Measurements from ENCODE around the gene SDK2.

SDK2 gene

DNA sequence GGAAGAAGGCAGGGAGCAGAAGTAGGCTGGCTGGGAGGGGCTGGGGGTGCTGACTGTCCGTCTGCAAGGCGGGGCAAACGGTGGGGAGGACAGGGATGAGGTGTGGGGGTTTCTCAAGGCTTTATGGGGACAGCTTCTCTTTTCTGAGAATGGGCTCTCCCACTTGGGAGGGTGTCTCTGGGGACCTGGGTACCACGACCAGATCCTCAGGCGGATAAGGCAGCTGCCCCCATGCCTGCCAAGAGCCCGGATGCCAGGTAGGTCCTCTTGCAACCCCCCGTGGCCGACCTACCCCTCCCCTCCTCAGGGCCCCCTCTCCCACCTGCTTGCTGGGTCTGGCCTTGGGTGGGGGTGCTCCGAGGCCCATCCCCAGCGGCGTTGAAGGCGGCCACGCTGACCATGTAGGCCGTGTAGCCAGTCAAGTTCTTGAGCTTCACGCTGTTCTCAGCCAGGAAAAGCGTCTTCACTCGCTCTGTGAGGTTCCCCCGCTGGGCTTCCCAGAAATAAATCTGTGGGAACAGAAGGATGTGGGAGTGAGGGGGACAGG is 276.1 kb downstream of the SDK2 start:
- H3K4me1 Mint-ChIP-seq (ENCODE audit: low read depth in 2 of 2) = no peaks in the 10 kb centered on the region
- H3K9me3 Mint-ChIP-seq = no peaks in the 10 kb centered on the region
- ATAC-seq (replicated peaks) (no peak), DNase-seq (no peak)
- peaks cover 8% of the 10 kb centered on the region for H3K36me3 Mint-ChIP-seq (ENCODE audit: insufficient read depth)
- no peak overlapping the region for H3K27ac Mint-ChIP-seq
- no peak overlapping the region for H3K4me3 Mint-ChIP-seq
- H3K27me3 Mint-ChIP-seq = peaks cover 15 to 44% of the 10 kb centered on the region in 2 donors

DNA sequence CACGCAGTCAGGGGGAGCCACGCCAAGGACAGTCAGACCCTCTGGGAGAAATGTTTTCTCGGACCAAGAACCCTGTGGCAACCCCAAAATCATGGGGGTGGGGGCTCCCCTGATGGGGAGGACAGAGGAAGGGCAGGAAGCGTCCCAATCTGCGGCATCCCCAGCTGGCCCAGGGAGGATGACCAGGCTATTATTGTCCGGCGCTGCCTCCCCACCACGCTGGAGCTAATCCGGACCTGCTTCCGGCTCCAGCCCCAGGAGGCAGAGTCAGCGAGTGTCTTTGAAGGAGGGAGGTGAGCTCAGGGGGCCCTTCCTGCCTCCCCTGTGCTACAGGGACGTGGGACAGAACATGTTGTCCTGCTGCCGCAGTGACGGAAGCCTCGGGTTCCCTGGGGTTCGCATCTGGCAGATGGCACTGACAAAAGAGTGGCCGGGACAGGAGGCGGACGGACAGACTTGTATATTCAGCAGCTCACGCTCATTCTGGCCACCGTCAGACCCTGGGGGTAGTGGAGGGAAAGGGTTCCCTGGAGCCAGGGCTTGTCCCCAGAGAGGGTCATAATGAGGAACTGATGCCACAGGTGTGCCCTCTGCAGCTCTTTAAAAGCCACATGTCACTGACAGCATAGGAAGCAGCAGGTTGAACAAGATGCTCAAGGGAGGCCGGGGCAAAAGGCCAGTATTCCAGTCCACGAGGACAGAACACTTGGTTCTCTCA is 278.2 kb downstream of the SDK2 start:
- H3K9me3 Mint-ChIP-seq = no peaks in the 10 kb centered on the region
- H3K4me1 Mint-ChIP-seq (ENCODE audit: low read depth in 2 of 2) = no peaks in the 10 kb centered on the region
- H3K36me3 Mint-ChIP-seq (ENCODE audit: insufficient read depth) = peaks cover 11% of the 10 kb centered on the region
- H3K4me3 Mint-ChIP-seq = no peak overlapping the region
- ATAC-seq (replicated peaks) (no peak), DNase-seq (no peak)
- peaks cover 7 to 44% of the 10 kb centered on the region in 2 donors for H3K27me3 Mint-ChIP-seq
- peak overlapping the region in 1 of 2 donors; percentile 71 for H3K27ac Mint-ChIP-seq

GRCh38 chr17:73365301-73365874 is 278.9 kb downstream of the SDK2 start:
- Mint-ChIP-seq H3K36me3 (ENCODE audit: insufficient read depth) (peaks cover 11% of the 10 kb centered on the region), H3K27ac (no peak overlapping the region), H3K4me3 (no peak overlapping the region), H3K9me3 (no peaks in the 10 kb centered on the region), H3K27me3 (peaks cover 8 to 46% of the 10 kb centered on the region in 2 donors), H3K4me1 (ENCODE audit: low read depth in 2 of 2) (no peaks in the 10 kb centered on the region)
- DNase-seq = no peak
- ATAC-seq (replicated peaks) = no peak

- ATAC-seq (replicated peaks) (no peak), DNase-seq (no peak)
- Mint-ChIP-seq H3K4me1 (ENCODE audit: low read depth in 2 of 2) (no peaks in the 10 kb centered on the region), H3K27me3 (peaks cover 8 to 59% of the 10 kb centered on the region in 2 donors), H3K27ac (no peak overlapping the region), H3K4me3 (no peak overlapping the region), H3K9me3 (no peaks in the 10 kb centered on the region), H3K36me3 (ENCODE audit: insufficient read depth) (peaks cover 3% of the 10 kb centered on the region)
These were observed 280.1 kb downstream of the SDK2 start for GRCh38 chr17:73364155-73364522.

GRCh38 chr17:73363442-73364154 is 280.6 kb downstream of the SDK2 start:
- H3K9me3 Mint-ChIP-seq = no peaks in the 10 kb centered on the region
- H3K27me3 Mint-ChIP-seq = peaks cover 8 to 64% of the 10 kb centered on the region in 2 donors
- H3K4me3 Mint-ChIP-seq = no peak overlapping the region
- DNase-seq = no peak
- H3K36me3 Mint-ChIP-seq (ENCODE audit: insufficient read depth) = peaks cover 3% of the 10 kb centered on the region
- H3K4me1 Mint-ChIP-seq (ENCODE audit: low read depth in 2 of 2) = no peaks in the 10 kb centered on the region
- no peak for ATAC-seq (replicated peaks)
- no peak overlapping the region for H3K27ac Mint-ChIP-seq

GRCh38 chr17:73362697-73363096 is 281.5 kb downstream of the SDK2 start:
- H3K4me3 Mint-ChIP-seq = no peak overlapping the region
- no peaks in the 10 kb centered on the region for H3K9me3 Mint-ChIP-seq
- H3K36me3 Mint-ChIP-seq (ENCODE audit: insufficient read depth) = peaks cover 3% of the 10 kb centered on the region
- ATAC-seq (replicated peaks) (no peak), DNase-seq (no peak)
- H3K4me1 Mint-ChIP-seq (ENCODE audit: low read depth in 2 of 2) = no peaks in the 10 kb centered on the region
- peaks cover 15 to 73% of the 10 kb centered on the region in 2 donors for H3K27me3 Mint-ChIP-seq
- no peak overlapping the region for H3K27ac Mint-ChIP-seq

DNA sequence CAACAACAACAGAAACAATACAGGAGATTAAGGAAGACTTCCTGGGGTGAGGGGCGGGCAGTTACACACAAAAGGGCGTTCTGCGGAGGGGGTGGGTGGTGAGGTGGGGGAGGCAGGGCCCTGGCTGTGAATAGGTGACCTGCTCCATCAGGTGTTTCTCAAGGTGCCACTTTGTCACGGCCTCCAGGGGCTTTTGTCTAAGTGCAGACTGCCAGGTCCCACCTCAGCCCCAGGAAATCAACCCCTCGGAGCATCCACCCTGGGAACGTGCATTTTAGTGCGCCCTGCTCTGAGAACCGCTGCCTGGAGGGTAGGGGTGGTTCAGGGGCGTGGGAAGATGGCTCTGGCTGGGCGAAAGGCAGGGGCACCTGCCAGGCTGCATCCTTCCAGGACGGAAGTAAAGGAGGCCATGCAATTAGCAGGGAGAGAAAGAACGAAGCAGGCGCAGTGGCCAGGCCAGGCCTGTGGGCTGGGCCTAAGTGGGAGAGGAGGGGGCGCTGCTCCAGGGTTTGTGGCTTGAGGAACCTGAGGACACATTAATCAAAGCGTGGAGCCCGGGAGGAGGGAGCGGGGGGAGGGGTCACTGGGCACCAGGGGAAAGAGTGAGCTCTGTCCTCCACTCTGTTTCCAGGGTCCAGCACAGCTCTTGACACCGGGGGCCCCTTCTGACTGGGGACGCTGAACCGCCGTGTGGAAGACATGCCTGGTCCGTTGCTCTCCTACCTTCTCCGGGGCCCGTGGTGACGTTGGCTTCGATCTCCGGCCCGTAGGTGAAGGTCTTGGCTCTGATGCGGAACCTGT is 283.1 kb downstream of the SDK2 start:
- Mint-ChIP-seq H3K27me3 (peaks cover 19 to 75% of the 10 kb centered on the region in 2 donors), H3K9me3 (no peaks in the 10 kb centered on the region), H3K4me3 (no peak overlapping the region), H3K4me1 (ENCODE audit: low read depth in 2 of 2) (no peaks in the 10 kb centered on the region), H3K27ac (no peak overlapping the region), H3K36me3 (ENCODE audit: insufficient read depth) (peaks cover 3% of the 10 kb centered on the region)
- DNase-seq = no peak
- ATAC-seq (replicated peaks) = no peak

DNA sequence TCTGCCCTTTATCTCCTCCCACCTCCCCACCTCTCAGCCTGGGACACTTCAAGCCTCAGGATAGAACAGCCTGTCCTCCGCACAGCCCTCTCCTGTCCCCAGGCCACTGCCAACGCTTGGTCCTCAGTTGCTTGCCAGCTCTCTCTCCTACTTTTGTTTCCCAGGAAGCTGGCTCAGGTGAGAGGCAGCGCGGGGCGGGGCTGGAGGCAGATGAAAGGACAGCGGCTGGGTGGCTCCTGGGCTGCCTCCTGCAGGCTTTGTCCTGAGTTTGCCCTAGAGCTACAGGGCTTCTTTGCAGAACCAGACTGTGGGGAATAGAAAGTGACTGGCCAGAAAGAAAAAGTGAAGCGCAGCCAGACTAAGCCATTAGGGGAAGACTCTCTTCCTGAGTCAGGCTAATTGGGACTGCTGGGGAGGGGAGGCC is 284.2 kb downstream of the SDK2 start:
- Mint-ChIP-seq H3K27me3 (peaks cover 19 to 63% of the 10 kb centered on the region in 2 donors), H3K4me1 (ENCODE audit: low read depth in 2 of 2) (no peaks in the 10 kb centered on the region), H3K27ac (no peak overlapping the region), H3K9me3 (no peaks in the 10 kb centered on the region), H3K36me3 (ENCODE audit: insufficient read depth) (peaks cover 3% of the 10 kb centered on the region), H3K4me3 (no peak overlapping the region)
- ATAC-seq (replicated peaks) = no peak
- DNase-seq = no peak

- ATAC-seq (replicated peaks) (no peak), DNase-seq (no peak)
- Mint-ChIP-seq H3K4me1 (ENCODE audit: low read depth in 2 of 2) (no peaks in the 10 kb centered on the region), H3K27me3 (peaks cover 19 to 58% of the 10 kb centered on the region in 2 donors), H3K36me3 (ENCODE audit: insufficient read depth) (peaks cover 3% of the 10 kb centered on the region), H3K4me3 (no peak overlapping the region), H3K9me3 (no peaks in the 10 kb centered on the region), H3K27ac (no peak overlapping the region)
These were observed 284.9 kb downstream of the SDK2 start for GRCh38 chr17:73359352-73359751.

DNA sequence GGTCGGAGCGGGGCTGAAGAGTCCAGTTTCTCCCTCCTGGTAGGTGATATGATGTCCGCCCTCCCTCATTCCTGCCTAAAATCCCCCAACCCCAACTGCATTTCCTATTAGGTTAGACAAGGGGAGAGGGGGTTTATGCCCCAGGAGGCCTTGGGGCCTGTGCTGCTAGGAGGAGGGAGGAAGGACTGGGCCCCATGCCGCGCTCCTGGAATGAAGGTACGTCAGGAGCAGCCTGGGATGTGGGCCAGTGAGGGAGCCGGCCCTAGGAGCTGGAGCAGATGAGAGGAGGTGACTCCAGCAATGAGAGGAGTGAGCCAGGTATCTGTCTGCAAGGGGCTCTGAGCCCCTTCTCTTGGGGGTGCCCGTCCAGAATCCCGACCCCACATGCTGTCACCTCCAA is 285.6 kb downstream of the SDK2 start:
- DNase-seq (no peak), ATAC-seq (replicated peaks) (no peak)
- Mint-ChIP-seq H3K9me3 (no peaks in the 10 kb centered on the region), H3K4me1 (ENCODE audit: low read depth in 2 of 2) (no peaks in the 10 kb centered on the region), H3K4me3 (no peak overlapping the region), H3K36me3 (ENCODE audit: insufficient read depth) (peaks cover 3% of the 10 kb centered on the region), H3K27ac (no peak overlapping the region), H3K27me3 (peaks cover 19 to 54% of the 10 kb centered on the region in 2 donors)

GRCh38 chr17:73357981-73358380 is 286.3 kb downstream of the SDK2 start:
- Mint-ChIP-seq H3K4me1 (ENCODE audit: low read depth in 2 of 2) (no peaks in the 10 kb centered on the region), H3K27ac (no peak overlapping the region)

DNA sequence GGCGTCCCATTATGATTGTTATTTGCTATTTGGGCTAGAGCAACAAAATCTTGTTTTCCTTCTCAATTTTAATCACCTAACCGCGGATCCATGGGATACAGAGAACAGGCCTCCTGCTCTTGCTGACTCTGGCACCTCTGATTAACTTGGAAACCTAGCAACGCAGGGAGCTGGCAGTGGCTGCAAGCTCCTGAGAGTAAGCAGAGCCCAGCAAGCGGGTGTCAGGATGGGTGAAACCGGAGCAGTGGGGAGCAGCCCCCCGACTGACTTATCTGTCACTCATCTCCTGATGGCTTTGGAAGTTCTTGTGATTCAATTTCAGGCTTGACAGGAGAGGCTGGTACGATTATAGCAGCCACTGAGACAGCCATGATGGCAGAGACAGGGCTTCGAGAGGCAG is 286.9 kb downstream of the SDK2 start:
- no peak for DNase-seq
- H3K9me3 Mint-ChIP-seq = no peaks in the 10 kb centered on the region
- no peak overlapping the region for H3K4me3 Mint-ChIP-seq
- peaks cover 19 to 47% of the 10 kb centered on the region in 2 donors for H3K27me3 Mint-ChIP-seq
- ATAC-seq (replicated peaks) = no peak
- no peak overlapping the region for H3K27ac Mint-ChIP-seq
- no peaks in the 10 kb centered on the region for H3K36me3 Mint-ChIP-seq (ENCODE audit: insufficient read depth)
- H3K4me1 Mint-ChIP-seq (ENCODE audit: low read depth in 2 of 2) = no peaks in the 10 kb centered on the region

More at GRCh38 chr17:73357981-73358380, 286.3 kb downstream of the SDK2 start:
- DNase-seq (no peak), ATAC-seq (replicated peaks) (no peak)
- H3K9me3 Mint-ChIP-seq = no peaks in the 10 kb centered on the region
- no peak overlapping the region for H3K4me3 Mint-ChIP-seq
- H3K36me3 Mint-ChIP-seq (ENCODE audit: insufficient read depth) = peaks cover 1% of the 10 kb centered on the region
- peaks cover 19 to 47% of the 10 kb centered on the region in 2 donors for H3K27me3 Mint-ChIP-seq

DNA sequence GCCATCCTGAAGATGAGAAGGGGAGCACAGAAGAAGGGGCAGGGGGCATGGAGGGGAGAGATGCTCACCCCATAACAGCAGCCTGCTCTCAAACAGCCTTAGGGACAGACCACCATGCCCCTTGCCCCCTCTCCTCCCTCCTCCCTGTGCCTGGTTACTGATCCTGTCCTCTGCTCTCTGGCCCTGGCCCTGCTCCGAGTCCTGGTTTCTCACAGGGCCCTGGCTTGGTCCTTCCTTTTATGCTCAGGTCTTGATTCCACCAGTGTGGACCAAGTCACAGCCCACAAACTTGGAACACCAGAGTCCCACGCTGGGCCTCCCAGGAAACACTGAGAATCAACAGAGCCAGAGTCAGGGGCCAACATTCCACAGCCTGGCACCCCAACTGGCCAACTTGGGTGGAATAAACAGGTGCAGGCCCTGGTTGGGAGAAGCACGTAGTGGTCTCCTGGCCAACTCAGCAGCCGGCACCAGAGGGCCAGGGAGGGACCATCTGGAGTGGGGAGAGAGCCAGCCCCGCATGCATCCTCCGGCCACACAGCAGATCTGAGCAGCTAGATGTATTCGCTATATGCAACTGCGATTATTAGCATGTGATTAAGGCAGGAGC is 287.6 kb downstream of the SDK2 start:
- no peak overlapping the region for H3K27ac Mint-ChIP-seq
- DNase-seq (no peak), ATAC-seq (replicated peaks) (no peak)
- peaks cover 19 to 44% of the 10 kb centered on the region in 2 donors for H3K27me3 Mint-ChIP-seq
- H3K36me3 Mint-ChIP-seq (ENCODE audit: insufficient read depth) = no peaks in the 10 kb centered on the region
- no peak overlapping the region for H3K4me3 Mint-ChIP-seq
- H3K9me3 Mint-ChIP-seq = no peaks in the 10 kb centered on the region
- H3K4me1 Mint-ChIP-seq (ENCODE audit: low read depth in 2 of 2) = no peaks in the 10 kb centered on the region
